PC-9 (cell line): ENCODE measurements around the gene FCGR2B. TPM values are rescaled to one million over a fixed set of nuclear protein-coding genes. Genes with fewer than 3 reads are reported as not detected.
"Not testable (repeated sequence)": the region's sequence is repeated elsewhere in the genome, so short reads cannot be mapped to it uniquely, and the experiment has no call there.

Source experiments
- Bru-seq: library from RNA; stranded (reverse); fragments of 400-500 nt; gene quantifications from one replicate; lab custom pipeline; 2021; lab: Mats Ljungman, UMichigan
- BruChase-seq, 2 experiments: library from RNA; stranded (reverse); fragments of 400-500 nt; gene quantifications; one replicate each; lab custom pipeline; 2021; lab: Mats Ljungman, UMichigan
- BruUV-seq: library from RNA; stranded (reverse); fragments of 400-500 nt; replicated peaks from 2 replicates; lab custom pipeline; 2021; lab: Mats Ljungman, UMichigan
- CTCF ChIA-PET: fragments of 300-600 bp; sonication (Branson Sonifier 250); formaldehyde crosslinking; loops from one replicate; lab custom pipeline; 2022; ENCODE audit warnings: antibody characterized with exemption; lab: Charles Lee
- POLR2A ChIA-PET: fragments of 300-600 bp; sonication (Branson Sonifier 250); formaldehyde crosslinking; loops from one replicate; lab custom pipeline; 2022; ENCODE audit warnings: antibody characterized with exemption; ENCODE audit not compliant: unreplicated experiment; lab: Charles Lee
- DNase-seq, 2 experiments: peaks; one replicate each; pipeline versions ENCODE4 v3.0.0 to v3.0.0-alpha.2; 2015 to 2022; ENCODE audit warnings: mixed read lengths in 1 of 2
- H2AFZ ChIP-seq: fragments of 200-600 bp; sonication (generic); 2 replicates; pipeline ENCODE4 v1.8.1; 2017; ENCODE audit warnings: antibody characterized with exemption
- H3F3A ChIP-seq: fragments of 200-600 bp; sonication (generic); 2 replicates; pipeline ENCODE4 v1.8.1; 2017; ENCODE audit warnings: antibody characterized with exemption, mild to moderate bottlenecking, low read depth; ENCODE audit not compliant: insufficient read depth
- H3K27ac ChIP-seq: fragments of 200-600 bp; sonication (generic); 2 replicates; pipeline ENCODE4 v1.6.1; 2016; ENCODE audit warnings: mixed run types
- H3K27me3 ChIP-seq: fragments of 200-600 bp; sonication (generic); 2 replicates; pipeline ENCODE4 v1.6.1; 2016; ENCODE audit warnings: low read depth, mixed run types; ENCODE audit not compliant: insufficient read depth
- H3K36me3 ChIP-seq: fragments of 200-600 bp; sonication (generic); 2 replicates; pipeline ENCODE4 v1.6.1; 2016; ENCODE audit warnings: low read depth, mixed run types
- H3K4me1 ChIP-seq: fragments of 200-600 bp; sonication (generic); replicated peaks from 2 replicates; pipeline ENCODE4 v1.6.1; 2016; ENCODE audit warnings: mixed run types; ENCODE audit not compliant: insufficient read depth
- H3K4me2 ChIP-seq: fragments of 200-600 bp; sonication (generic); 2 replicates; pipeline ENCODE4 v1.6.1; 2017; ENCODE audit warnings: mixed run types
- H3K4me3 ChIP-seq: fragments of 200-600 bp; sonication (generic); 2 replicates; pipeline ENCODE4 v1.6.1; 2016; ENCODE audit warnings: mixed run types
- H3K79me2 ChIP-seq: fragments of 200-600 bp; sonication (generic); 2 replicates; pipeline ENCODE4 v1.6.1; 2017; ENCODE audit warnings: low read depth, mixed run types
- H3K9me2 ChIP-seq: fragments of 200-600 bp; sonication (generic); 2 replicates; pipeline ENCODE4 v1.8.1; 2017; ENCODE audit warnings: mild to moderate bottlenecking; ENCODE audit not compliant: insufficient read depth
- H3K9me3 ChIP-seq: fragments of 200-600 bp; sonication (generic); 2 replicates; pipeline ENCODE4 v1.8.1; 2016; ENCODE audit warnings: low read depth; ENCODE audit not compliant: insufficient read depth
- H4K20me1 ChIP-seq: fragments of 200-600 bp; sonication (generic); 2 replicates; pipeline ENCODE4 v1.8.1; 2017; ENCODE audit not compliant: insufficient read depth
- intact Hi-C: fragments of 100-400 bp; cut with micrococcal nuclease; formaldehyde crosslinking; loops from one replicate; pipeline ENCODE4 v1.10.0; 2022; ENCODE audit not compliant: unreplicated experiment
- long read RNA-seq: library from polyadenylated mRNA; stranded (forward); transcript quantifications from one replicate; pipeline ENCODE4 v2.0.0, GENCODE V29; 2022
- total RNA-seq: library from RNA; stranded (reverse); gene quantifications from 2 replicates; pipeline ENCODE4 v1.2.3, GENCODE V29; 2021

FCGR2B gene
- not detected in 2 replicates for total RNA-seq
- Bru-seq, nascent RNA: percentile 5 among the genes with signal in this experiment
- not detected for BruChase-seq, experiment 1, labeled RNA remaining after a 2-hour chase
- BruChase-seq, experiment 2, labeled RNA remaining after a 6-hour chase: not detected
- long read RNA-seq: 0 reads

DNA sequence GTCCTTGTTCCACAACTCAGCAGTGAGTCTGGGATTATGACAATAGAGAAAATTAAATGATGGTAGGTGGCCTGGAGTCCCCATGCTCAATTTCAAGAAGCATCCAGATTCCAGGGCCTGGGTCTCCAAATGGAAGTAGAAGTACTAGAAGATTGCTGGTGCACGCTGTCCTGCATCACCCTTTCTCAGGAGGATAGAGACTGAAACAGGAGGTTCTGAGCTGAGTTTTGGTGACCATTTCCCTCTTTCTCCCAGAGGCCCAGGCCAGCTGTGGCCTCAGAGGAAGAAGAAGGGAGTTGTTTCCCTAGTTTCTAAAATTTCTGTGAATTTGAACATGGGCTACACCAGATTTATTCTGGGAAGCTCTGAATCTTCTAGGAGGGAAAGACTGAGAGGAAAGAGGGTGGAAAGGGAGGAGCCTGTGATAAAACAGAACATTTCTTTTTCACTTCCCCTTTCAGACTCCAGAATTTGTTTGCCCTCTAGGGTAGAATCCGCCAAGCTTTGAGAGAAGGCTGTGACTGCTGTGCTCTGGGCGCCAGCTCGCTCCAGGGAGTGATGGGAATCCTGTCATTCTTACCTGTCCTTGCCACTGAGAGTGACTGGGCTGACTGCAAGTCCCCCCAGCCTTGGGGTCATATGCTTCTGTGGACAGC is at the start of gene FCGR2B:
FCGR2B (plus strand) TSS at position 460 of the 656 bp plus-strand sequence; CDS start at position 559, 99 bp downstream.
- H3K4me1 ChIP-seq, CTCF ChIA-PET, intact Hi-C loops: not testable (repeated sequence)

DNA sequence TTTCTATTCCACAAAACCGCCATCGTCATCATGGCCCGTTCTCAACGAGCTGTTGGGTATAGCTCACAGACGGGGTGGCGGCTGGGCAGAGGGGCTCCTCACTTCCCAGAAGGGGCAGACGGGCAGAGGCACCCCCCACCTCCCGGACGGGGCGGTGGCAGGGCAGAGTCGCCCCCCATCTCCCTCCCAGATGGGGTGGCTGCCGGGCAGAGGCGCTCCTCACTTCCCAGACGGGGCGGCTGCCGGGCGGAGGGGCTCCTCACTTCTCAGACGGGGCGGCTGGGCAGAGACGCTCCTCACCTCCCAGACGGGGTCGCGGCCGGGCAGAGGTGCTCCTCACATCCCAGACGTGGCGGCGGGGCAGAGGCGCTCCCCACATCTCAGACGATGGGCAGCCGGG is 46.5 kb upstream of the FCGR2B start:
- H3K4me2 ChIP-seq, H3K27ac ChIP-seq, H4K20me1 ChIP-seq, H3K9me3 ChIP-seq, intact Hi-C loops, DNase-seq, H2AFZ ChIP-seq, H3K36me3 ChIP-seq, H3K4me3 ChIP-seq, POLR2A ChIA-PET, BruUV-seq, CTCF ChIA-PET, H3K27me3 ChIP-seq, H3K4me1 ChIP-seq, H3K79me2 ChIP-seq, H3K9me2 ChIP-seq: not testable (repeated sequence)
- peaks cover 23% of the 10 kb centered on the region for H3F3A ChIP-seq

More for the DNA sequence above, at the start of gene FCGR2B:
- H3K4me2 ChIP-seq, H3K79me2 ChIP-seq, BruUV-seq, H4K20me1 ChIP-seq, H2AFZ ChIP-seq, H3K27ac ChIP-seq, H3K27me3 ChIP-seq, POLR2A ChIA-PET, H3K9me3 ChIP-seq, H3K4me3 ChIP-seq, H3F3A ChIP-seq, H3K9me2 ChIP-seq, H3K36me3 ChIP-seq, DNase-seq: not testable (repeated sequence)

DNA sequence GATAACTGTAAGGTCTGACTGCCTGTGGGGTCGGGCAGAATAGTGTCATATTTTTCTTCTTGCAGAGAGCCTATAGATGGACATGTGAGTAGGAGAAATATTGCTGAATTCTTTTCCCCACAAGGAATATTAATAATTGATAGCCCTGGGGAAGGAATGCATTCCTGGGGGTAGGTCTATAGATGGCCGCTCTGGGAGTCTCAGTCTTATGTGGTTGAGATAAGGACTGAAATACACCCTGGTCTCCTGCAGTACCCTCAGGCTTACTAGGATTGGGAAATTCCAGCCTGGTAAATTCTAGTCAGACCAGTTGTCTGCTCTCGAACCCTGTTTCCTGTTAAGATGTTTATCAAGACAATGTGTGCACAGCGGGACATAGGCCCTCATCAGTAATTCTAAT is 44.4 kb upstream of the FCGR2B start:
- BruUV-seq, H3K27ac ChIP-seq, H4K20me1 ChIP-seq, H3K36me3 ChIP-seq, H3K9me3 ChIP-seq, H3K4me1 ChIP-seq, H3K4me2 ChIP-seq, intact Hi-C loops, H2AFZ ChIP-seq, H3K9me2 ChIP-seq, H3K27me3 ChIP-seq, POLR2A ChIA-PET, H3K4me3 ChIP-seq, H3K79me2 ChIP-seq, CTCF ChIA-PET: not testable (repeated sequence)
- H3F3A ChIP-seq: peaks cover 16% of the 10 kb centered on the region
- peak in 1 of 2 experiments; percentile 28 for DNase-seq

DNA sequence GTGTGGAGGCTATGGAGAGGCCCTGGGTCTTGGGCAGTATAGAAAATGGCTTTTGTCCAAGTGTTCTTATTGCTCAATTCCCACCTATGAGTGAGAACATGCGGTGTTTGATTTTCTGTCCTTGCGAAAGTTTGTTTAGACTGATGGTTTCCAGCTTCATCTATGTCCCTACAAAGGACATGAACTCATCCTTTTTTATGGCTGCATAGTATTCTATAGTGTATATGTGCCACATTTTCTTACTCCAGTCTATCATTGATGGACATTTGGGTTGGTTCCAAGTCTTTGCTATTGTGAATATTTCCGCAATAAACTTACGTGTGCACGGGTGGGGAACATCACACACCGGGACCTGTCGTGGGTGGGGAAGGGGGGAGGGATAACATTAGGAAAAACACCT is 42.5 kb upstream of the FCGR2B start:
- CTCF ChIA-PET, H3K79me2 ChIP-seq, H3K9me2 ChIP-seq, H4K20me1 ChIP-seq, H3K9me3 ChIP-seq, BruUV-seq, H3K36me3 ChIP-seq, H3K27me3 ChIP-seq, H3K4me1 ChIP-seq, H2AFZ ChIP-seq, H3K27ac ChIP-seq, POLR2A ChIA-PET: not testable (repeated sequence)
- Histone ChIP-seq H3K4me3 (peak overlapping the region; percentile 61), H3F3A (peaks cover 16% of the 10 kb centered on the region), H3K4me2 (peak overlapping the region; percentile 76)
- intact Hi-C loops: loop anchor here (2.0 kb wide), 1 partner anchor 90 kb away; no protein-coding TSS in a partner anchor
- peak in 1 of 2 experiments; percentile 38 for DNase-seq

DNA sequence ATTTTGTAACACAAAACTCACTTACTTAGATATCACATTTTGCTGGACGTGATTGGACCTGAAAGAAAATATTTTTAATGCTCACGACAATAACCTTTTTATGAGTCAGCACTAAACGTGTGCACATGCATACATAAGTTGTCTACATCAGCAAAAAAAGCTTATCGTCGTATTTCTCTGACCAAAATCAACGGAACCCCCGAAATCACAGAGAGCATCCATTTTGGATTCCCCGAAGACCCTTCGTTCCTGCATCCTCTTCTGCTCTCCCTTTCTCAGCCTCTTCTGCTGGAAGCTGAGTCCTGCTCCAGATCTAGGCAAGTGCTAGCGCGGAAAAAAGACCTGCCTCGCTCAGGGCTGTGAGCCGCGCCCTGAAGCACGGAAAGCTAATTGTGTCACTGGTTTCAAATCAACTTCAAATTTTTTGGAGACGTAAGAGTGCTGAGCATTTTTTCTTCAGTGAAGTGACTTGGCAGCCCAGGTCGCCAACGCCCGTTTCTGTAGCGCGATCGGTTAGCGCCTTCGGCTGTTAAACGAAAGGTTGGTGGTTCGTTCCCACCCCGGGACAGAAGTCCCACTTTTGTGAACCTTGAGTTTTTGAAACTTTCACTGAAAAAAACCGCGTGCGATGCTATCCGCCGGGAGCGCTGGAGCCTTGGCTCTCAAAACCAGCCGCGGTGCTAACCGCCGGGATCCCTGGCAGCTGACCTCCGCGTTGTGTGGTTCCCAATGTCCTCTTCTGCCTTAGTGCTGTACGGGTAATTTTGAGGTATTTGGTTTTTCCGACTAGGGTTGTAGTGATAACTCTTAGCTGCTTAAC is 41.6 kb upstream of the FCGR2B start:
- intact Hi-C loops: loop anchor here (1.0 to 2.0 kb wide), 2 partner anchors 9 to 91 kb away; no protein-coding TSS in a partner anchor
- POLR2A ChIA-PET, H3K36me3 ChIP-seq, CTCF ChIA-PET, H3K27me3 ChIP-seq, H3K79me2 ChIP-seq, H4K20me1 ChIP-seq, H3K4me1 ChIP-seq, H3K9me3 ChIP-seq, H3K9me2 ChIP-seq: not testable (repeated sequence)
- Histone ChIP-seq H3K4me2 (peak overlapping the region; percentile 76), H3K27ac (peak overlapping the region; percentile 60), H3K4me3 (peak overlapping the region; percentile 61), H2AFZ (peak overlapping the region; percentile 71), H3F3A (peaks cover 16% of the 10 kb centered on the region)
- peak; percentile 87 to 91 for DNase-seq
- BruUV-seq: TSS peak; percentile 85

DNA sequence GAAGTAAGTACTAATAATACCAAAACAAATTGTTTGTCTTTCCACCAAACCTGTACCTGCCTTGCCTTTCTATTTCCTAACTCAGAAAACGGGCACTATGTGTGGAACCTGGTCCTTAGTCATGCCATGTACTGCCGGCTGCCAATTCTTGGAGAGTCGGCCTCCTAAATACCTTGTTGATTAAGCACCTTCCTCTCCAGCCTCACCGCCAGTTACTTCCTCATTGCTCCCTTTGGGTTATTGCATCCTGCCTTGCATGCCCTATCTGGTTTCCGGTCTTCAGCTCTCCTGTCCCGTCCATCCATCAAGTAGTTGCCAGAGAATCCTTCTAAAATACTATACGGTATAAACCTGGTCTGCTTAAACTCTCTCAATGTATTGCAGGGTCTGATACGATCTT is 40.9 kb upstream of the FCGR2B start:
- H4K20me1 ChIP-seq, H3K4me1 ChIP-seq, CTCF ChIA-PET, H3K9me3 ChIP-seq, POLR2A ChIA-PET, BruUV-seq, H3K36me3 ChIP-seq, intact Hi-C loops, H3K9me2 ChIP-seq, H3K27me3 ChIP-seq, H3K79me2 ChIP-seq: not testable (repeated sequence)
- peaks cover 16% of the 10 kb centered on the region for H3F3A ChIP-seq
- H3K4me2 ChIP-seq: peak overlapping the region; percentile 76
- H3K27ac ChIP-seq: peak overlapping the region; percentile 60
- peak overlapping the region; percentile 61 for H3K4me3 ChIP-seq
- H2AFZ ChIP-seq: peak overlapping the region; percentile 71
- DNase-seq: peak; percentile 53 to 81
